ENCODE data around the gene MLLT10.

Gene MLLT10

DNA sequence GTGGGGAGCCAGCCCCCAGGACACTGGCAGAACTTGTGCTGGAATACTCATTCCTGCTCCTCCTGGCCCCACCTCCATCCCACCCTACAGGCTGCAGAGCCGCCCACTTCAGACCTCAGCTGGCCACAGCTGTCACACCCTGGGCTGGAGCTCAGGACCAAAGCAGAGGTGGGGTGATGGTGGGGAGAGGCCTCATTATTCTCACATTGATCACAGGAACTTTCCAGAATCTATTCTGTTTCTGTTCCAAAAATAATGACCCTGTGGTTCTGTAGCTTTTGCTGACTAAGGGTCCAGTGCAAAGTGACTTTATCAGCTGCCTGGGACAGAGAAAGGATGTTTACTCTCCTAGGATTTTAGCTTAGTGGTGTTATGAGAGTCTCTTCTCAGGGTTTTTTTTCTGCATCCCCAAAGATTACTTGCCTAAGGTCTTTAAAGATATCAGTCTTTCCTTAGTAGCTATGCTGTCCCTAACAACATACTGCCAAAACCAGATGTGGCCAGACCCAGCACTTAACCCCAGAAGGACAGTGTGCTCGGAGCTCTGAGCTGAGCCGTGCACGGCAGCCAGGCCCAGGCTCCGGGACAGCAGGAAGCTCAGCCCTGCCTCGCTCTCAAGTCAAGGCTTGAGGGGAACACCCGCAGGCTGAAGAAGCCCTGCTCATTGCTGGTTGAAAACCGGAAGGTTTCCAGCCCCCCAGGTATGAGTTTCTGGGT lies 223.3 kb downstream of the MLLT10 start:
- TF ChIP-seq REST (IDR thresholded peaks at IDR 0.05; ENCODE audit: insufficient read depth in 1 of 2, low read depth in 2 of 2, low read length in 2 of 2) (no peak), POLR2AphosphoS5 (IDR thresholded peaks at IDR 0.05; ENCODE audit: low read depth, low read length) (no peak), TAF1 (IDR thresholded peaks at IDR 0.05; ENCODE audit: borderline replicate concordance, insufficient read depth, low read length) (no peak), SIN3A (IDR thresholded peaks at IDR 0.05; ENCODE audit: borderline replicate concordance, insufficient read depth, low read length) (no peak), FOXP2 (optimal IDR thresholded peaks at IDR 0.05; ENCODE audit: borderline replicate concordance, extremely low read depth, extremely low read length, insufficient read depth) (no peak)

GRCh38 chr10:21758239-21758638 lies 224.2 kb downstream of the MLLT10 start:
- no peak for TF ChIP-seq POLR2AphosphoS5 (IDR thresholded peaks at IDR 0.05; ENCODE audit: low read depth, low read length)
- TF ChIP-seq REST (IDR thresholded peaks at IDR 0.05; ENCODE audit: insufficient read depth in 1 of 2, low read depth in 2 of 2, low read length in 2 of 2) = no peak
- TF ChIP-seq SIN3A (IDR thresholded peaks at IDR 0.05; ENCODE audit: borderline replicate concordance, insufficient read depth, low read length) = no peak
- no peak for TF ChIP-seq FOXP2 (optimal IDR thresholded peaks at IDR 0.05; ENCODE audit: borderline replicate concordance, extremely low read depth, extremely low read length, insufficient read depth)
- no peak for TF ChIP-seq TAF1 (IDR thresholded peaks at IDR 0.05; ENCODE audit: borderline replicate concordance, insufficient read depth, low read length)

DNA sequence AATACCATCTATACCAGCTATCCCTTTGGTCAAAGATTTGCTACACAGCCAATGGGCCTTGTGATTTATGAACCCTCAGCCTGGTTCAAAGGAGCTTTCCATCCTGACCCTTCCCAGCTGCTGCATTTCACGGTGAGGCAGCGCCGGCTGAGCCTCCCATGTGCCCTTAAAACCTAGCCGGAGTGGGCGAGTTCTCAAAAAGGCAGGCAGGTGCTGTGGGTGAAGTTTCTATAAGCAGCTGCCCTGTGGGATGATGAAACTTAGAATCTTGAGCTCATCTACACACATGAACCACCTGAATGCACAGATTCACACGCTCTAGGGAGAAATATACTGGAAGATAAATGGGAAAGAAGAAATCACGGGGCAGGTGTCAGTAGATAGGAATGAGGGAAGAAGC lies 224.7 kb downstream of the MLLT10 start:
- no peak for TF ChIP-seq FOXP2 (optimal IDR thresholded peaks at IDR 0.05; ENCODE audit: borderline replicate concordance, extremely low read depth, extremely low read length, insufficient read depth)
- TF ChIP-seq SIN3A (IDR thresholded peaks at IDR 0.05; ENCODE audit: borderline replicate concordance, insufficient read depth, low read length) = no peak
- TF ChIP-seq REST (IDR thresholded peaks at IDR 0.05; ENCODE audit: insufficient read depth in 1 of 2, low read depth in 2 of 2, low read length in 2 of 2) = no peak
- no peak for TF ChIP-seq TAF1 (IDR thresholded peaks at IDR 0.05; ENCODE audit: borderline replicate concordance, insufficient read depth, low read length)
- no peak for TF ChIP-seq POLR2AphosphoS5 (IDR thresholded peaks at IDR 0.05; ENCODE audit: low read depth, low read length)

- TF ChIP-seq SIN3A (IDR thresholded peaks at IDR 0.05; ENCODE audit: borderline replicate concordance, insufficient read depth, low read length) (no peak), REST (IDR thresholded peaks at IDR 0.05; ENCODE audit: insufficient read depth in 1 of 2, low read depth in 2 of 2, low read length in 2 of 2) (no peak), POLR2AphosphoS5 (IDR thresholded peaks at IDR 0.05; ENCODE audit: low read depth, low read length) (no peak), FOXP2 (optimal IDR thresholded peaks at IDR 0.05; ENCODE audit: borderline replicate concordance, extremely low read depth, extremely low read length, insufficient read depth) (no peak), TAF1 (IDR thresholded peaks at IDR 0.05; ENCODE audit: borderline replicate concordance, insufficient read depth, low read length) (no peak)
Observed at GRCh38 chr10:21759232-21759631, 225.2 kb downstream of the MLLT10 start.
